ENCODE measurements around the gene VTI1A. TPM values are rescaled to one million over a fixed set of nuclear protein-coding genes. Genes with fewer than 3 reads are reported as not detected.

VTI1A gene
- total and polyA plus RNA-seq, 2 experiments from 2014 or later: 20.4 to 39.8 TPM

- TF ChIP-seq EZH2 (IDR thresholded peaks at IDR 0.05; ENCODE audit: borderline replicate concordance): no peak
- no peak for TF ChIP-seq EZH2phosphoT487 (IDR thresholded peaks at IDR 0.05; ENCODE audit: low read depth, severe bottlenecking, unreplicated experiment)
- TF ChIP-seq CTCF (IDR thresholded peaks at IDR 0.05; ENCODE audit: poor library complexity): no peak
- no peak overlapping the region for H3K4me3 ChIP-seq
- no peaks in the 10 kb centered on the region for H3K9me3 ChIP-seq (ENCODE audit: low read depth)
- no peaks in the 10 kb centered on the region for H3K79me2 ChIP-seq
- no peaks in the 10 kb centered on the region for H3K36me3 ChIP-seq (replicated peaks; ENCODE audit: insufficient read depth, low read depth)
- H3K27ac ChIP-seq: peak overlapping the region; percentile 5
- 26% methylated on average over 3 of the region's 3 CpGs for WGBS (ENCODE audit: low lambda C conversion rate, missing lambda C conversion rate)
- H2AFZ ChIP-seq: no peak overlapping the region
- no peaks in the 10 kb centered on the region for H3K9me2 ChIP-seq (replicated peaks; ENCODE audit: insufficient read depth)
- H3K4me1 ChIP-seq (ENCODE audit: insufficient read depth): peaks cover 17% of the 10 kb centered on the region
- no peak overlapping the region for H3K4me2 ChIP-seq
- H3K27me3 ChIP-seq: no peaks in the 10 kb centered on the region
- DNase-seq (ENCODE audit: low spot score): no peak
- no peaks in the 10 kb centered on the region for H4K20me1 ChIP-seq (ENCODE audit: insufficient read depth, poor library complexity, severe bottlenecking)
Observed at GRCh38 chr10:112843623-112844022, 396.6 kb downstream of the VTI1A start.

- TF ChIP-seq CTCF (IDR thresholded peaks at IDR 0.05; ENCODE audit: poor library complexity) (no peak), EZH2 (IDR thresholded peaks at IDR 0.05; ENCODE audit: borderline replicate concordance) (no peak), EZH2phosphoT487 (IDR thresholded peaks at IDR 0.05; ENCODE audit: low read depth, severe bottlenecking, unreplicated experiment) (no peak)
- Histone ChIP-seq H3K4me2 (no peak overlapping the region), H2AFZ (no peak overlapping the region), H4K20me1 (ENCODE audit: insufficient read depth, poor library complexity, severe bottlenecking) (no peaks in the 10 kb centered on the region), H3K27me3 (no peaks in the 10 kb centered on the region), H3K9me2 (replicated peaks; ENCODE audit: insufficient read depth) (no peaks in the 10 kb centered on the region), H3K4me1 (ENCODE audit: insufficient read depth) (peaks cover 17% of the 10 kb centered on the region), H3K27ac (no peak overlapping the region), H3K36me3 (replicated peaks; ENCODE audit: insufficient read depth, low read depth) (no peaks in the 10 kb centered on the region), H3K79me2 (no peaks in the 10 kb centered on the region), H3K9me3 (ENCODE audit: low read depth) (no peaks in the 10 kb centered on the region), H3K4me3 (no peak overlapping the region)
- WGBS (ENCODE audit: low lambda C conversion rate, missing lambda C conversion rate): 97% methylated on average over 27 of the region's 27 CpGs
- no peak for DNase-seq (ENCODE audit: low spot score)
Observed at GRCh38 chr10:112844681-112845544, 397.9 kb downstream of the VTI1A start.

DNA sequence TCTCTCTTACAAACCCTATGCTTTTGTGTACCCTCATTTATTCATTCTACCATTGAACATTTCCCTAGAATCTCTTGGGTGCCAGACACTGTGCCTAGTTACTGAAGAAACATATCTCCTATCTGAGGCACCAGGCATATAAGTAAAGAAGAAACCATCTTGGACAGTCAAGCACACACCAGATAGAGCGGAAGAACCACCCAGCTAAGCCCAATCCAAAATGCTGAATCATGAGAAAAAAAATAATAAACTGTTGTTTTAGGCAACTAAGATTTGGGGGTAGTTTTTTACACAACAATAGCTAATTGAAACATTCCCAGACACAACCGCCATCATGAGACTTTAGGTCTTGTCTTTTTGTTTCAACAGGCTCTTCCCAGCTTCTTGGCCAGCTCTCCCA, 400.8 kb downstream of the VTI1A start:
- H3K9me2 ChIP-seq (replicated peaks; ENCODE audit: insufficient read depth): no peaks in the 10 kb centered on the region
- no peak overlapping the region for H2AFZ ChIP-seq
- no peaks in the 10 kb centered on the region for H4K20me1 ChIP-seq (ENCODE audit: insufficient read depth, poor library complexity, severe bottlenecking)
- no peaks in the 10 kb centered on the region for H3K27me3 ChIP-seq
- no peaks in the 10 kb centered on the region for H3K79me2 ChIP-seq
- TF ChIP-seq CTCF (IDR thresholded peaks at IDR 0.05; ENCODE audit: poor library complexity) (no peak), EZH2 (IDR thresholded peaks at IDR 0.05; ENCODE audit: borderline replicate concordance) (no peak), EZH2phosphoT487 (IDR thresholded peaks at IDR 0.05; ENCODE audit: low read depth, severe bottlenecking, unreplicated experiment) (no peak)
- H3K4me3 ChIP-seq: no peak overlapping the region
- no peak overlapping the region for H3K27ac ChIP-seq
- no peak overlapping the region for H3K4me2 ChIP-seq
- DNase-seq (ENCODE audit: low spot score): no peak
- H3K4me1 ChIP-seq (ENCODE audit: insufficient read depth): peaks cover 11% of the 10 kb centered on the region
- WGBS (ENCODE audit: low lambda C conversion rate, missing lambda C conversion rate): 98% methylated on average over 2 of the region's 2 CpGs
- H3K9me3 ChIP-seq (ENCODE audit: low read depth): no peaks in the 10 kb centered on the region
- H3K36me3 ChIP-seq (replicated peaks; ENCODE audit: insufficient read depth, low read depth): no peaks in the 10 kb centered on the region
